ENCODE data around the gene ROCK1. TPM values are rescaled to one million over a fixed set of nuclear protein-coding genes. Genes with fewer than 3 reads are reported as not detected.

The ROCK1 gene
- total and polyA plus RNA-seq, 2 donors (not counting 3 experiments of a cell fraction or from before 2014, with no cell fraction given): 5.3 to 53.0 TPM

- POLR2A ChIA-PET: no interaction called here
- no TSS peak for BruUV-seq (replicated peaks)
Measured at GRCh38 chr18:21090680-21091079, 20.9 kb downstream of the ROCK1 start.

More at GRCh38 chr18:21090680-21091079, 20.9 kb downstream of the ROCK1 start:
- no peak overlapping the region for H2AFZ ChIP-seq (ENCODE audit: low read depth, low read length)
- no peak overlapping the region for H3K4me2 ChIP-seq (ENCODE audit: insufficient read depth, low read length)
- no peaks in the 10 kb centered on the region for H3K4me1 ChIP-seq (ENCODE audit: control insufficient read depth, extremely low read depth, insufficient read depth, low read length)
- H4K20me1 ChIP-seq (replicated peaks; ENCODE audit: control insufficient read depth, extremely low read depth, insufficient read depth, low read length): peaks cover 38% of the 10 kb centered on the region
- CTCF ChIA-PET: no interaction called here
- DNase-seq (ENCODE audit: low read depth, low spot score) (no peak), FAIRE-seq (no peak)
- H3K36me3 ChIP-seq (ENCODE audit: control insufficient read depth in 2 of 2, extremely low read depth in 1 of 2, insufficient read depth in 2 of 2, low read length in 2 of 2): no peaks in the 10 kb centered on the region
- no peak overlapping the region for H3K4me3 ChIP-seq (replicated peaks in 1 of 3; ENCODE audit: insufficient read depth in 1 of 3, low read depth in 1 of 3, low read length in 3 of 3)
- H3K9me1 ChIP-seq (replicated peaks; ENCODE audit: control insufficient read depth, extremely low read depth, insufficient read depth, low read length): no peaks in the 10 kb centered on the region
- H3K27me3 ChIP-seq (ENCODE audit: control insufficient read depth in 2 of 2, insufficient read depth in 2 of 2, low read length in 2 of 2): no peaks in the 10 kb centered on the region
- H3K79me2 ChIP-seq (ENCODE audit: control insufficient read depth, insufficient read depth, low read length): peaks cover 96% of the 10 kb centered on the region
- H3K9ac ChIP-seq (replicated peaks; ENCODE audit: extremely low read depth, insufficient read depth, low read length): no peak overlapping the region
- no peak for TF ChIP-seq CTCF (IDR thresholded peaks at IDR 0.05; ENCODE audit: extremely low read depth in 1 of 2, insufficient read depth in 1 of 2, low read depth in 1 of 2, low read length in 2 of 2)
- TF ChIP-seq POLR2A (IDR thresholded peaks at IDR 0.05; ENCODE audit: low read depth, low read length): no peak
- no peak for TF ChIP-seq MYC (IDR thresholded peaks at IDR 0.05; ENCODE audit: low read depth, low read length)
- no peak for TF ChIP-seq JUN (IDR thresholded peaks at IDR 0.05; ENCODE audit: borderline replicate concordance, insufficient read depth, insufficient read length, low read depth)
- no peak for TF ChIP-seq FOS (IDR thresholded peaks at IDR 0.05; ENCODE audit: borderline replicate concordance, insufficient read depth, low read length)
- TF ChIP-seq MAX (IDR thresholded peaks at IDR 0.05; ENCODE audit: insufficient read depth, insufficient read length): no peak
- TF ChIP-seq GATA2 (IDR thresholded peaks at IDR 0.05; ENCODE audit: insufficient read depth, insufficient read length, low read depth, low read length): no peak
- no peak for TF ChIP-seq EZH2 (IDR thresholded peaks at IDR 0.05; ENCODE audit: borderline replicate concordance, low read depth, low read length, severe bottlenecking)
- no peak for TF ChIP-seq POLR2AphosphoS5 (IDR thresholded peaks at IDR 0.05; ENCODE audit: insufficient read depth, low read depth, low read length)
- intact Hi-C loops (cut with micrococcal nuclease) (no loop called here), dilution Hi-C loops (cut with MboI; ENCODE audit: extremely low pct_ligation_motif_present, low sequenced_read_pairs) (no loop called here)
- no peaks in the 10 kb centered on the region for H3K9me3 ChIP-seq (replicated peaks; ENCODE audit: control insufficient read depth, insufficient read depth, low read length)
- H3K27ac ChIP-seq (ENCODE audit: insufficient read depth, low read depth, low read length): no peak overlapping the region
